Brain microvascular endothelial cell (primary cell): ENCODE data around the gene CBFB.
A peak's percentile ranks its signal among the peaks of the same experiment; 100 is the strongest.

Experiments
- DNase-seq: peaks from one replicate; pipeline ENCODE4 v3.0.0-alpha.2; 2020
- H3K27ac ChIP-seq: fragments of 250-450 bp; sonication (Bioruptor Pico); 2 replicates; pipeline ENCODE4 v1.5.1; 2020; ENCODE audit warnings: mild to moderate bottlenecking, moderate library complexity
- H3K27me3 ChIP-seq: fragments of 250-450 bp; sonication (Bioruptor Pico); replicated peaks from 2 replicates; pipeline ENCODE4 v1.5.1; 2020; ENCODE audit warnings: mild to moderate bottlenecking
- H3K36me3 ChIP-seq: fragments of 250-450 bp; sonication (Bioruptor Pico); replicated peaks from 2 replicates; pipeline ENCODE4 v1.5.1; 2020; ENCODE audit warnings: mild to moderate bottlenecking
- H3K4me3 ChIP-seq: 2 replicates; pipeline ENCODE4 v1.5.1; 2011; ENCODE audit warnings: low read depth, mild to moderate bottlenecking, control low read depth, low read length, moderate library complexity
- CTCF ChIP-seq: IDR thresholded peaks from 2 replicates; pipeline ENCODE4 v1.5.1; 2011; ENCODE audit warnings: low read depth, mild to moderate bottlenecking, moderate library complexity, low read length, control low read depth, inconsistent platforms; ENCODE audit errors: missing control alignments
- in situ Hi-C: cut with HindIII; loops from 2 replicates; pipeline ENCODE4 v1.10.0; 2017; ENCODE audit warnings: low sequenced_read_pairs, low pct_ligation_motif_present

The CBFB gene

GRCh38 chr16:67146523-67147357 is 117.8 kb downstream of the CBFB start:
- TF ChIP-seq CTCF: peak; percentile 26
- no peak overlapping the region for H3K4me3 ChIP-seq
- no peaks in the 10 kb centered on the region for H3K27me3 ChIP-seq
- H3K27ac ChIP-seq: no peak overlapping the region
- in situ Hi-C loops: no loop called here
- DNase-seq: no peak
- peaks cover 44% of the 10 kb centered on the region for H3K36me3 ChIP-seq

GRCh38 chr16:67147437-67148140 is 118.6 kb downstream of the CBFB start:
- Histone ChIP-seq H3K27ac (no peak overlapping the region), H3K4me3 (no peak overlapping the region), H3K36me3 (peaks cover 37% of the 10 kb centered on the region), H3K27me3 (no peaks in the 10 kb centered on the region)
- TF ChIP-seq CTCF: no peak
- in situ Hi-C loops: no loop called here
- DNase-seq: no peak

GRCh38 chr16:67148221-67148620 is 119.3 kb downstream of the CBFB start:
- H3K27ac ChIP-seq: no peak overlapping the region
- peaks cover 31% of the 10 kb centered on the region for H3K36me3 ChIP-seq
- H3K4me3 ChIP-seq: no peak overlapping the region
- in situ Hi-C loops: no loop called here
- no peak for TF ChIP-seq CTCF
- no peaks in the 10 kb centered on the region for H3K27me3 ChIP-seq
- no peak for DNase-seq

DNA sequence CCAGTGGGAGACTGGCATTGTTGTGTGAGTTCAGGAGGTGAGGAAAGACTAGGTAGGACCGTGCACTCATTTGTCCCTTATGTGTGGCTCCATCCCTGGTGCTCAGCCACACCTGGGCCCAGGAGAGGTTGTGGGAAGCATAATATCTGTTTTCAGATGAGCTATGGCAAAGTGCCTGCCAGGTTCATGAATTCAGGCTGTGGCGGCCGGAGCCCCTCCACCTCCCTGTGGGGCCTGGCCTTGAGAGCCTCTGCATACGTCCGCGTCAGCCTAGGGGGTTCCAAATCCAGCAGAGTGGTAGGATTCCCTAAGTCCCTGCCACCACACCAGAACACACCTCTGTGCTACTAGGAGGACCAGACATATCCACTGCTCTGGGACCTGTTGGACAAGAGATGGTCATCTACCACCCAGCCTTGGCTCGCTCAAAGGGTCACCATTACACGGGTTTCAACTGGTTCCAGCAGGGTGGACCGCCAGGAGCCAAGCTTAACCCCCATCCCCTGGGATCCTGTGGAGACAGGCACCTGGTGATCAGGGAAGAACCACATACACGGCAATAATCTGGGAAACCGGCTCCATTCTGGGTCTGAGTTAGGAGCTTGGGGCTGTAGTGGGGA is 119.8 kb downstream of the CBFB start:
- in situ Hi-C loops: no loop called here
- peaks cover 30% of the 10 kb centered on the region for H3K36me3 ChIP-seq
- no peak for DNase-seq
- H3K4me3 ChIP-seq: no peak overlapping the region
- H3K27ac ChIP-seq: no peak overlapping the region
- no peak for TF ChIP-seq CTCF
- no peaks in the 10 kb centered on the region for H3K27me3 ChIP-seq

GRCh38 chr16:67149276-67150046 is 120.5 kb downstream of the CBFB start:
- DNase-seq: no peak
- no peak for TF ChIP-seq CTCF
- no peaks in the 10 kb centered on the region for H3K27me3 ChIP-seq
- no peak overlapping the region for H3K4me3 ChIP-seq
- H3K27ac ChIP-seq: no peak overlapping the region
- in situ Hi-C loops: no loop called here
- H3K36me3 ChIP-seq: peaks cover 23% of the 10 kb centered on the region
